ENCODE measurements around the gene BEND7. TPM values are rescaled to one million over a fixed set of nuclear protein-coding genes. Genes with fewer than 3 reads are reported as not detected.
A peak's percentile ranks its signal among the peaks of the same experiment; 100 is the strongest.

BEND7 gene
- total and polyA plus RNA-seq, 2 of the 8 experiments (the other 6 are each of a cell fraction or from before 2014, with no cell fraction given) = 1.9 to 8.2 TPM

GRCh38 chr10:13518076-13518692 is 10.6 kb downstream of the BEND7 start:
- H3K56ac ChIP-seq (replicated peaks; ENCODE audit: insufficient read length, low read depth, low read length) = no peak overlapping the region
- H3K27ac ChIP-seq (ENCODE audit: low read depth, low read length) = no peak overlapping the region
- H3K79me1 ChIP-seq (ENCODE audit: low read depth, low read length) = no peaks in the 10 kb centered on the region
- H4K20me1 ChIP-seq (replicated peaks in 1 of 2; ENCODE audit: control insufficient read depth in 1 of 2, insufficient read depth in 2 of 2, low read length in 2 of 2) = no peaks in the 10 kb centered on the region
- H3K14ac ChIP-seq (ENCODE audit: insufficient read length) = no peak overlapping the region
- H4K5ac ChIP-seq (ENCODE audit: insufficient read length, low read depth, low read length) = no peak overlapping the region
- H3K9me3 ChIP-seq (ENCODE audit: insufficient read depth in 2 of 2, low read depth in 1 of 2, low read length in 1 of 2) = no peaks in the 10 kb centered on the region
- H2BK12ac ChIP-seq (ENCODE audit: low read depth, low read length) = no peak overlapping the region
- no peak overlapping the region for H2BK15ac ChIP-seq (ENCODE audit: low read length)
- H3K27me3 ChIP-seq (replicated peaks in 1 of 4; ENCODE audit: control insufficient read depth in 3 of 4, extremely low read depth in 1 of 4, insufficient read depth in 3 of 4, low read length in 3 of 4) = no peaks in the 10 kb centered on the region
- H3K4me2 ChIP-seq (ENCODE audit: insufficient read depth in 1 of 2, low read depth in 2 of 2, low read length in 2 of 2) = no peak overlapping the region
- no peak overlapping the region for H3K23ac ChIP-seq (ENCODE audit: insufficient read length)
- no peak overlapping the region for H2BK20ac ChIP-seq (ENCODE audit: low read length)
- no peak overlapping the region for H2AFZ ChIP-seq (ENCODE audit: low read length)
- no peak overlapping the region for H4K91ac ChIP-seq (replicated peaks; ENCODE audit: insufficient read length, low read length)
- POLR2A ChIA-PET (ENCODE audit: partially characterized antibody) = interaction anchor here (0.6 kb wide), 1 partner anchor 1006 kb away, joined by 3 read pairs; no protein-coding TSS in a partner anchor
- H3K4ac ChIP-seq (replicated peaks; ENCODE audit: insufficient read length, low read depth, low read length) = no peak overlapping the region
- no peak overlapping the region for H2BK120ac ChIP-seq (replicated peaks; ENCODE audit: low read depth, low read length)
- no peak overlapping the region for H3K9ac ChIP-seq (replicated peaks in 1 of 4; ENCODE audit: extremely low read depth in 1 of 4, low read depth in 3 of 4, low read length in 3 of 4)
- no peaks in the 10 kb centered on the region for H3K36me3 ChIP-seq (ENCODE audit: control insufficient read depth in 2 of 4, insufficient read depth in 4 of 4, low read length in 3 of 4)
- no peak overlapping the region for H3K4me3 ChIP-seq (ENCODE audit: extremely low read depth in 1 of 4, insufficient read depth in 2 of 4, low read depth in 3 of 4, low read length in 4 of 4)
- no peaks in the 10 kb centered on the region for H3K23me2 ChIP-seq (ENCODE audit: low read depth, low read length)
- H2BK5ac ChIP-seq (ENCODE audit: low read depth, low read length) = no peak overlapping the region
- FAIRE-seq = peak; percentile 66
- H3K79me2 ChIP-seq (ENCODE audit: control insufficient read depth in 1 of 2, insufficient read depth in 2 of 2, low read length in 2 of 2) = no peaks in the 10 kb centered on the region
- peak in 1 of 2 experiments; percentile 76 for DNase-seq (ENCODE audit: low read depth in 1 of 2, low spot score in 2 of 2)
- 55% methylated on average over 8 of the region's 8 CpGs; no CpG with 5 or more reads in 1 of the 2 experiments for WGBS, 2 experiments (ENCODE audit: extremely low coverage in 1 of 2, insufficient coverage in 1 of 2, insufficient read length in 1 of 2, insufficient replicate concordance in 2 of 2, low coverage in 1 of 2, low lambda C conversion rate in 2 of 2, missing lambda C conversion rate in 1 of 2)
- no peak overlapping the region; the same call in 1 of the 2 replicates for H4K8ac ChIP-seq (ENCODE audit: extremely low read depth, insufficient read depth, low read length)
- H3K18ac ChIP-seq (ENCODE audit: extremely low read depth, low read length) = no peak overlapping the region
- no peak overlapping the region for H2AK5ac ChIP-seq (ENCODE audit: low read depth, low read length)
- peaks cover 0 to 3% (median 0%) of the 10 kb centered on the region in 4 experiments; a peak in 1 of 7 replicates for H3K4me1 ChIP-seq (replicated peaks in 1 of 4; ENCODE audit: control insufficient read depth in 3 of 4, insufficient read depth in 4 of 4, low read length in 3 of 4)
- CTCF ChIA-PET (ENCODE audit: partially characterized antibody) = interaction anchor here (0.6 to 3.5 kb wide), 23 partner anchors 9 to 154 kb away, joined by 3 to 35 read pairs (median 4); no protein-coding TSS in a partner anchor
- TF ChIP-seq CHD1 (IDR thresholded peaks at IDR 0.05; ENCODE audit: low read depth, low read length) (no peak), SIRT6 (IDR thresholded peaks at IDR 0.05; ENCODE audit: low read length) (no peak), SIX5 (IDR thresholded peaks at IDR 0.05; ENCODE audit: low read depth, low read length) (no peak), MAFK (IDR thresholded peaks at IDR 0.05; ENCODE audit: low read depth, low read length) (no peak), CBX8 (IDR thresholded peaks at IDR 0.05; ENCODE audit: borderline replicate concordance, low read depth, low read length) (no peak), CHD2 (IDR thresholded peaks at IDR 0.05; ENCODE audit: low read length) (no peak), ATF3 (IDR thresholded peaks at IDR 0.05; ENCODE audit: insufficient read depth, low read depth, low read length) (no peak), SRF (IDR thresholded peaks at IDR 0.05; ENCODE audit: low read depth, low read length) (no peak), CTCF (IDR thresholded peaks at IDR 0.05; ENCODE audit: control extremely low read depth in 1 of 3, insufficient read depth in 1 of 3, low read depth in 1 of 3, low read length in 3 of 3) (peak; percentile 77 to 83 (median 81))
